OCI-LY1 (cell line): Measurements from ENCODE around the gene ARHGAP25.

Experiments
- H2AFZ ChIP-seq: fragments of 200-600 bp; sonication (generic), shearing (Covaris generic); 2 replicates; pipeline ENCODE4 v1.6.0; 2014; ENCODE audit warnings: antibody characterized with exemption, mild to moderate bottlenecking, low read length
- H3F3A ChIP-seq: fragments of 200-600 bp; sonication (generic), shearing (Covaris generic); 2 replicates; pipeline ENCODE4 v1.6.0; 2014; ENCODE audit warnings: mild to moderate bottlenecking, antibody characterized with exemption, low read length, moderate library complexity; ENCODE audit not compliant: insufficient read depth
- H3K27ac ChIP-seq: fragments of 200-600 bp; sonication (generic); 2 replicates; pipeline ENCODE4 v1.5.1; 2014; ENCODE audit warnings: low read length, mixed run types, mild to moderate bottlenecking, low read depth; ENCODE audit not compliant: poor library complexity, severe bottlenecking
- H3K27me3 ChIP-seq: fragments of 200-600 bp; sonication (generic); 2 replicates; pipeline ENCODE4 v1.6.0; 2014; ENCODE audit warnings: antibody characterized with exemption, mild to moderate bottlenecking, low read length, moderate library complexity; ENCODE audit not compliant: insufficient read depth
- H3K36me3 ChIP-seq: fragments of 200-600 bp; sonication (generic); 2 replicates; pipeline ENCODE4 v1.6.1; 2014; ENCODE audit warnings: mild to moderate bottlenecking, antibody characterized with exemption, low read length, moderate library complexity, mixed read lengths; ENCODE audit not compliant: insufficient read depth
- H3K4me1 ChIP-seq: fragments of 200-600 bp; sonication (generic); 2 replicates; pipeline ENCODE4 v1.5.1; 2014; ENCODE audit warnings: mild to moderate bottlenecking, low read length, moderate library complexity; ENCODE audit not compliant: insufficient read depth, severe bottlenecking
- H3K4me2 ChIP-seq: fragments of 200-600 bp; sonication (generic), shearing (Covaris generic); 2 replicates; pipeline ENCODE4 v1.6.1; 2014; ENCODE audit warnings: low read length
- H3K4me3 ChIP-seq: fragments of 200-600 bp; sonication (generic); 2 replicates; pipeline ENCODE4 v1.5.1; 2014; ENCODE audit warnings: low read length, low read depth, mild to moderate bottlenecking, mixed read lengths; ENCODE audit not compliant: poor library complexity, severe bottlenecking
- H3K79me2 ChIP-seq: fragments of 200-600 bp; shearing (Covaris generic); 2 replicates; pipeline ENCODE4 v1.6.1; 2016; ENCODE audit warnings: mixed run types, low read length, mixed read lengths; ENCODE audit not compliant: insufficient read depth
- H3K9ac ChIP-seq: fragments of 200-600 bp; sonication (generic), shearing (Covaris generic); 2 replicates; pipeline ENCODE4 v1.6.1; 2014; ENCODE audit warnings: mild to moderate bottlenecking, low read length, mixed read lengths
- H3K9me2 ChIP-seq: fragments of 200-600 bp; sonication (generic), shearing (Covaris generic); 2 replicates; pipeline ENCODE4 v1.6.1; 2014; ENCODE audit warnings: low read depth, mild to moderate bottlenecking, low read length, mixed read lengths
- H3K9me3 ChIP-seq: fragments of 200-600 bp; shearing (Covaris generic); 2 replicates; pipeline ENCODE4 v1.6.1; 2014; ENCODE audit warnings: low read length, mixed read lengths
- H4K20me1 ChIP-seq: fragments of 200-600 bp; sonication (generic), shearing (Covaris generic); 2 replicates; pipeline ENCODE4 v1.6.0; 2016; ENCODE audit warnings: mild to moderate bottlenecking, low read length; ENCODE audit not compliant: insufficient read depth
- EZH2 ChIP-seq: fragments of 200-600 bp; sonication (generic), shearing (Covaris generic); IDR thresholded peaks from 2 replicates; pipeline ENCODE4 v1.8.0; 2017; ENCODE audit warnings: borderline replicate concordance, mixed run types, mild to moderate bottlenecking, antibody characterized with exemption, low read length, moderate library complexity, mixed read lengths
- TF ChIP-seq, protein P1 (sequence below): fragments of 200-600 bp; sonication (generic), shearing (Covaris generic); IDR thresholded peaks from 2 replicates; pipeline ENCODE4 v1.5.1; 2017; ENCODE audit warnings: mild to moderate bottlenecking, antibody characterized with exemption, low read length, moderate library complexity, mixed read lengths

Gene ARHGAP25

DNA sequence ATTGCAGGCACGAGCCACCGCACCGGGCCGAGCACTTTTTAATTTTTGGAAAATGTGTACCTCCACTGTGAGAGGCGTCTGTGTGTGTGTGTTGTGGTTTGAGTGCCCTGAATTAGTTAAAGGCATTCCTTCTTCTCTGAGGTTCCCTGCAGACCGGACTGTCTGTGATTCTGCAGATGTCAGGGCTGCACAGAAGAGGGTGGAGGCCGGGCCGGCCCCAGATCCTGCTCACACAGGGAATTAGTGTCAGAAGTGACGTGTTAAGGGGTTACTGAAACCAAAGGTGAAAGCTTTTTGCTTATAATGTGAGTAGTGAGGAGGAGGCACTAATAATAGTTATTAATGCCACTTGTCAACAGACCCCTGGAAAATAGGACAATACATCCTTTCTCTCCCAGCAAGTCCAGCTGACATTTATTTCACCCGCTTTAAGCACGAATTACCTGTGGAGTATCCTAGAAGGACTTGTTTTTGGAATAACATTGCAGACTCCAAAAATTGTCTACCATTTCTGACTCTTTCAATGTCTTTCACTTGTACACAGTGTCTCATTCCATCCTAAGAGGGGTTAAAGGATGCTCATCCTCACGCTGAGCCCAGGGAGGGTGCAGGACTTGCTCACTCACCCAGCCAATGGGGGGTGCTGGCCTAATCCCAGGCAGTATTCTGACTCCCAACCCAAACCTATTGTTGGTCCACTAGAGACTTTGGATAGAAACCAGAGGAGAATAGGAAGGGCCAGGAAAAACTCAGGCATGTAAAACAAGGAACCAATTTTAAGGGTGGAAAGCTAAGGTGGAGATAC lies 16.2 kb downstream of the ARHGAP25 start:
- Histone ChIP-seq H3K27me3 (no peaks in the 10 kb centered on the region), H3K4me1 (peaks cover 48% of the 10 kb centered on the region), H2AFZ (no peak overlapping the region), H3K4me3 (no peak overlapping the region), H3K4me2 (no peak overlapping the region; the same call in 1 of the 2 replicates), H3K9me2 (no peaks in the 10 kb centered on the region), H3K27ac (peak overlapping the region; percentile 66), H4K20me1 (no peaks in the 10 kb centered on the region), H3K79me2 (peaks cover 32% of the 10 kb centered on the region), H3K36me3 (peaks cover 39% of the 10 kb centered on the region), H3F3A (peaks cover 3% of the 10 kb centered on the region; the same call in 1 of the 2 replicates), H3K9ac (peak overlapping the region; percentile 37; the same call in 1 of the 2 replicates), H3K9me3 (no peaks in the 10 kb centered on the region)
- TF ChIP-seq, protein P1, sequence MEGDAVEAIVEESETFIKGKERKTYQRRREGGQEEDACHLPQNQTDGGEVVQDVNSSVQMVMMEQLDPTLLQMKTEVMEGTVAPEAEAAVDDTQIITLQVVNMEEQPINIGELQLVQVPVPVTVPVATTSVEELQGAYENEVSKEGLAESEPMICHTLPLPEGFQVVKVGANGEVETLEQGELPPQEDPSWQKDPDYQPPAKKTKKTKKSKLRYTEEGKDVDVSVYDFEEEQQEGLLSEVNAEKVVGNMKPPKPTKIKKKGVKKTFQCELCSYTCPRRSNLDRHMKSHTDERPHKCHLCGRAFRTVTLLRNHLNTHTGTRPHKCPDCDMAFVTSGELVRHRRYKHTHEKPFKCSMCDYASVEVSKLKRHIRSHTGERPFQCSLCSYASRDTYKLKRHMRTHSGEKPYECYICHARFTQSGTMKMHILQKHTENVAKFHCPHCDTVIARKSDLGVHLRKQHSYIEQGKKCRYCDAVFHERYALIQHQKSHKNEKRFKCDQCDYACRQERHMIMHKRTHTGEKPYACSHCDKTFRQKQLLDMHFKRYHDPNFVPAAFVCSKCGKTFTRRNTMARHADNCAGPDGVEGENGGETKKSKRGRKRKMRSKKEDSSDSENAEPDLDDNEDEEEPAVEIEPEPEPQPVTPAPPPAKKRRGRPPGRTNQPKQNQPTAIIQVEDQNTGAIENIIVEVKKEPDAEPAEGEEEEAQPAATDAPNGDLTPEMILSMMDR, result no peak
- no peak for TF ChIP-seq EZH2

DNA sequence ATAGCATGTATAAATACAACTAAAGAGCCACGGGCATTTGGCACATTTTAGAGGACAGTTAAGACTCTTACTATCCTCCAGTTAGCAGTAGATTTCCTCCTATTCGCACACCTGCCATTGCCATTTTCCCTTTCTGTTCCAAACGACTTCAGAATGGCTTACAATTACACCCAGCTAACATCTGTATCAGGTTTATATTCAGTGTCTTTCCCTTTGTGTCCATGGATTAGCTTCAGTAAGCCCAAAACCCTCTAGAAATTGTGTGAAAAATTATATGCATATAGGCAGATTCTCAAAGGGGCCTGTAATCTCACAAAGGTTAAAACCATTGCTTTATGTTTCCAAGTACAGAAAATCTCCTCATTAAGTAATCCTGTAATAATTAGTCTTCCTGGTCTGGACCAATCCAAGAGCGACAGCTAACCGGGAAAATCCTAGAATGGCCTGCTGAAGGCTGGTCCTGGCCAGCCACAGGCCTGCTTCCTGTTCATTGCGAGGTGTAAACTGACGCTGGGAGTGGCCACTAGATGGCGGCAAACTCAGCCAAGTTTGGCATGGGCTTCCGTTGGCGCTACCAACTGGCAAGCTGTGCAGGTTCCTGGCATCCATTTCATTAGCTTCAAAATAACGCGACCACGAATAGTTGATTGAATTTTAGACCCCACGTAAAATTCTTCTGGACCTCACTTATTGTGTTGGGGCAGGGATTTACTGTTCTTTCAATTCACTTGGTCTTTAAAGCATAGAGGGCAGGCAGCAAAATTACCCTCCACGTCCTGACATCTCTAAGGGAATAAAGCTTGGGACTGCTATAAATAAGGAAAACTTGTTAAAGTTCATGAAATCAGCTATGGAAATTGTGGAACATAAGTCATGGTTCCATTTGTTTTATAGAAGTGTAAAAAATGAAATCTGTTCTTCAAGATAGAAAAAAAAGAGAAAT lies 17.1 kb downstream of the ARHGAP25 start:
- Histone ChIP-seq H3K36me3 (peaks cover 41% of the 10 kb centered on the region), H3K4me3 (peak overlapping the region; percentile 10), H3K27ac (peak overlapping the region; percentile 66), H3F3A (peaks cover 3% of the 10 kb centered on the region; the same call in 1 of the 2 replicates), H3K9me3 (peaks cover 7% of the 10 kb centered on the region; the same call in 1 of the 2 replicates), H3K79me2 (peaks cover 32% of the 10 kb centered on the region), H2AFZ (no peak overlapping the region), H4K20me1 (no peaks in the 10 kb centered on the region), H3K27me3 (no peaks in the 10 kb centered on the region), H3K4me2 (peak overlapping the region; percentile 34), H3K4me1 (peaks cover 48% of the 10 kb centered on the region), H3K9me2 (no peaks in the 10 kb centered on the region), H3K9ac (peak overlapping the region; percentile 41; the same call in 1 of the 2 replicates)
- TF ChIP-seq, protein P1, result peak; percentile 92
- no peak for TF ChIP-seq EZH2

DNA sequence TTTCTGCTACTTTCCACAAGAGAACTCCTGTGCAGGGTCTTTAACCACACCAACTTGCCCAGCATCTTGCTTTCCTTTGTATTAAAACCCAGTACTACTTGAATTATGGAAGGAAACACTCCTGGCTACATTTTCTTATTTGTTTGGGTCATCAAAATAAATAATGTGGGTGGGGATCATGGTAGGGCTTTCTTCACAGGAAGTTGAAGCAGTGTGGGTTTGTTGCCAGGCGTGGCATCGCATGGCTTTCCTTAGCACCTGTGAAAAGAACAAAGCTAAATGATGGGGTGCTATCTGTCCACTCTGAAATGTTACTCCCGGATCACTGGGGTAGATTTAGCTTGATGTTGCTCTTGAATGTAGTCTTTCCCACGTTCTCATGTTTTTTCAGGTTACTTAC lies 18.7 kb downstream of the ARHGAP25 start:
- peaks cover 34% of the 10 kb centered on the region for H3K4me1 ChIP-seq
- no peak overlapping the region for H3K9ac ChIP-seq
- TF ChIP-seq EZH2, result no peak
- TF ChIP-seq, protein P1, result no peak

More for the DNA sequence above, 18.7 kb downstream of the ARHGAP25 start:
- H3K9me3 ChIP-seq, result peaks cover 13% of the 10 kb centered on the region
- no peak overlapping the region for H2AFZ ChIP-seq
- peaks cover 32% of the 10 kb centered on the region for H3K79me2 ChIP-seq
- H3K9me2 ChIP-seq, result no peaks in the 10 kb centered on the region
- no peak overlapping the region for H3K27ac ChIP-seq
- H3F3A ChIP-seq, result peaks cover under 1% of the 10 kb centered on the region; the same call in 1 of the 2 replicates
- H3K36me3 ChIP-seq, result peaks cover 58% of the 10 kb centered on the region
- no peak overlapping the region for H3K4me3 ChIP-seq
- H4K20me1 ChIP-seq, result no peaks in the 10 kb centered on the region
- no peak overlapping the region for H3K4me2 ChIP-seq
- H3K27me3 ChIP-seq, result no peaks in the 10 kb centered on the region
